Endothelial cell of umbilical vein (primary cell): ENCODE data around the gene OTUD3. TPM values are rescaled to one million over a fixed set of nuclear protein-coding genes. Genes with fewer than 3 reads are reported as not detected.

Experiments used
- BruUV-seq: library from RNA; stranded (reverse); fragments of 400-500 nt; replicated peaks from 2 replicates; lab custom pipeline; 2021; lab: Mats Ljungman, UMichigan
- CTCF ChIA-PET: fragments of 300-600, 350-600 bp; sonication (Branson Sonifier 250); formaldehyde crosslinking; loops from one replicate; lab custom pipeline; 2021; ENCODE audit warnings: antibody characterized with exemption, inconsistent platforms; lab: Charles Lee
- POLR2A ChIA-PET: fragments of 300-600, 350-600 bp; sonication (Branson Sonifier 250); formaldehyde crosslinking; loops from one replicate; lab custom pipeline; 2021; ENCODE audit warnings: antibody characterized with exemption, inconsistent platforms; lab: Charles Lee
- DNase-seq: peaks from one replicate; pipeline ENCODE4 v3.0.0-alpha.2; 2011; ENCODE audit warnings: low read depth, low spot score
- FAIRE-seq: peaks from 2 replicates; lab custom pipeline; 2011; peaks lifted over from hg19 to GRCh38; lab: Jason Lieb, UNC
- H2AFZ ChIP-seq: 2 replicates; pipeline ENCODE4 v1.6.0; 2012; ENCODE audit warnings: low read depth, low read length, control low read depth, inconsistent platforms
- H3K27ac ChIP-seq: 2 replicates; pipeline ENCODE4 v1.5.1; 2011; ENCODE audit warnings: low read depth, mild to moderate bottlenecking, control low read depth, low read length, moderate library complexity; ENCODE audit not compliant: insufficient read depth
- H3K27me3 ChIP-seq, 2 experiments: 2 replicates each; pipeline versions ENCODE4 v1.6.0 to v1.6.1; 2011; ENCODE audit warnings: low read length in 2 of 2, mixed read lengths in 1 of 2; ENCODE audit not compliant: control insufficient read depth in 2 of 2, insufficient read depth in 2 of 2
- H3K36me3 ChIP-seq, 2 experiments: 2 replicates in 1 of 2; 3 replicates in 1 of 2; pipeline ENCODE4 v1.5.1; 2011; ENCODE audit warnings: low read length in 2 of 2, mild to moderate bottlenecking in 1 of 2, moderate library complexity in 1 of 2; ENCODE audit not compliant: control insufficient read depth in 2 of 2, insufficient read depth in 2 of 2; ENCODE audit errors: extremely low read depth in 1 of 2
- H3K4me1 ChIP-seq: 3 replicates; pipeline ENCODE4 v1.5.1; 2011; ENCODE audit warnings: mild to moderate bottlenecking, low read length; ENCODE audit not compliant: control insufficient read depth, insufficient read depth; ENCODE audit errors: extremely low read depth
- H3K4me2 ChIP-seq: 2 replicates; pipeline ENCODE4 v1.6.1; 2011; ENCODE audit warnings: low read length, control low read depth, mixed read lengths; ENCODE audit not compliant: insufficient read depth
- H3K4me3 ChIP-seq, 3 experiments: fragments of 200-600 bp in 1 of 3; sonication (generic), shearing (Covaris generic) in 1 of 3; replicated peaks in 1 of 3; 2 replicates each; pipeline ENCODE4 v1.5.1; 2011 to 2016; ENCODE audit warnings: control low read depth in 3 of 3, low read length in 3 of 3, mild to moderate bottlenecking in 2 of 3, inconsistent platforms in 1 of 3, low read depth in 1 of 3, moderate library complexity in 1 of 3; ENCODE audit not compliant: insufficient read depth in 1 of 3
- H3K79me2 ChIP-seq: 2 replicates; pipeline ENCODE4 v1.6.0; 2012; ENCODE audit warnings: low read length, inconsistent platforms; ENCODE audit not compliant: control insufficient read depth, insufficient read depth
- H3K9ac ChIP-seq: replicated peaks from 2 replicates; pipeline ENCODE3; 2011; ENCODE audit warnings: low read length, control low read depth; ENCODE audit not compliant: insufficient read depth; ENCODE audit errors: extremely low read depth
- H3K9me1 ChIP-seq: replicated peaks from 3 replicates; pipeline ENCODE4 v1.6.0; 2011; ENCODE audit warnings: mild to moderate bottlenecking, low read length; ENCODE audit not compliant: control insufficient read depth, insufficient read depth; ENCODE audit errors: extremely low read depth
- H3K9me3 ChIP-seq: replicated peaks from 2 replicates; pipeline ENCODE4 v1.5.1; 2012; ENCODE audit warnings: low read length, inconsistent platforms; ENCODE audit not compliant: control insufficient read depth, insufficient read depth
- H4K20me1 ChIP-seq: replicated peaks from 2 replicates; pipeline ENCODE3; 2011; ENCODE audit warnings: mild to moderate bottlenecking, low read length; ENCODE audit not compliant: control insufficient read depth, insufficient read depth; ENCODE audit errors: extremely low read depth
- CTCF ChIP-seq, 2 donors: IDR thresholded peaks; 1 replicate in 1 of 2; 2 replicates in 1 of 2; pipeline ENCODE4 v1.5.1; 2011; ENCODE audit warnings: low read length in 2 of 2, mild to moderate bottlenecking in 2 of 2, moderate library complexity in 2 of 2, control low read depth in 1 of 2, inconsistent platforms in 1 of 2, low read depth in 1 of 2; ENCODE audit not compliant: insufficient read depth in 1 of 2; ENCODE audit errors: extremely low read depth in 1 of 2
- EZH2 ChIP-seq: IDR thresholded peaks from 2 replicates; pipeline ENCODE4 v1.6.1; 2012; ENCODE audit warnings: borderline replicate concordance, low read depth, mild to moderate bottlenecking, moderate library complexity, low read length, inconsistent platforms; ENCODE audit not compliant: severe bottlenecking
- FOS ChIP-seq: IDR thresholded peaks from 2 replicates; pipeline ENCODE4 v1.6.1; 2011; ENCODE audit warnings: mild to moderate bottlenecking, low read length, moderate library complexity, borderline replicate concordance; ENCODE audit not compliant: insufficient read depth
- GATA2 ChIP-seq: IDR thresholded peaks from 2 replicates; pipeline ENCODE4 v1.7.0; 2011; ENCODE audit warnings: low read depth, mild to moderate bottlenecking, moderate library complexity, mixed read lengths, low read length; ENCODE audit not compliant: insufficient read length, insufficient read depth
- JUN ChIP-seq: IDR thresholded peaks from 2 replicates; pipeline ENCODE4 v1.6.1; 2011; ENCODE audit warnings: borderline replicate concordance, low read depth; ENCODE audit not compliant: insufficient read length, insufficient read depth
- MAX ChIP-seq: IDR thresholded peaks from 2 replicates; pipeline ENCODE4 v1.6.1; 2011; ENCODE audit not compliant: insufficient read depth, insufficient read length
- MYC ChIP-seq: IDR thresholded peaks from one replicate; pipeline ENCODE4 v1.6.1; 2011; ENCODE audit warnings: mild to moderate bottlenecking, low read depth, low read length
- POLR2A ChIP-seq: IDR thresholded peaks from 2 replicates; pipeline ENCODE4 v1.6.1; 2012; ENCODE audit warnings: low read depth, mild to moderate bottlenecking, control low read depth, low read length
- POLR2AphosphoS5 ChIP-seq: IDR thresholded peaks from 2 replicates; pipeline ENCODE4 v1.6.1; 2012; ENCODE audit warnings: low read depth, mild to moderate bottlenecking, control low read depth, low read length, moderate library complexity; ENCODE audit not compliant: insufficient read depth
- dilution Hi-C: fragments of 300-500 bp; cut with MboI; formaldehyde crosslinking; loops from one replicate; pipeline ENCODE4 v1.15.0; 2019; ENCODE audit warnings: low sequenced_read_pairs; ENCODE audit not compliant: extremely low pct_ligation_motif_present
- intact Hi-C: fragments of 100-400 bp; cut with micrococcal nuclease; formaldehyde crosslinking; loops from one replicate; pipeline ENCODE4 v1.10.0; 2022
- polyA plus RNA-seq, 4 experiments: library from polyadenylated mRNA; depleted of rRNA in 3 of 4; stranded (reverse) in 3 of 4; unstranded in 1 of 4; fragments of >200 nt; gene quantifications; 2 replicates each; pipeline versions ENCODE4 v1.2.1 to v1.2.3, GENCODE V29; 2011 to 2012; ENCODE audit warnings: missing spikeins in 1 of 4
- total RNA-seq: library from RNA; stranded (reverse); gene quantifications from 2 replicates; pipeline ENCODE4 v1.2.3, GENCODE V29; 2021

The OTUD3 gene
- total and polyA plus RNA-seq, 2 donors (not counting 3 experiments of a cell fraction or from before 2014, with no cell fraction given): 3.1 to 10.6 TPM

- FAIRE-seq: no peak
- CTCF ChIA-PET: no interaction called here
- dilution Hi-C loops: no loop called here
- Histone ChIP-seq H3K4me3 (no peak overlapping the region), H3K9me1 (no peaks in the 10 kb centered on the region), H3K4me2 (no peak overlapping the region), H3K4me1 (no peaks in the 10 kb centered on the region), H3K36me3 (no peaks in the 10 kb centered on the region), H3K9ac (no peak overlapping the region), H3K27ac (no peak overlapping the region), H3K27me3 (peaks cover 0 to 2% of the 10 kb centered on the region in 2 experiments), H2AFZ (no peak overlapping the region), H3K79me2 (no peaks in the 10 kb centered on the region), H4K20me1 (no peaks in the 10 kb centered on the region), H3K9me3 (no peaks in the 10 kb centered on the region)
- POLR2A ChIA-PET: no interaction called here
- no peak for TF ChIP-seq EZH2
- no peak for TF ChIP-seq POLR2A
- DNase-seq: no peak
- intact Hi-C loops: no loop called here
- BruUV-seq: no TSS peak
Observed at GRCh38 chr1:19837866-19838265, 44.3 kb upstream of the OTUD3 start.

- Histone ChIP-seq H3K27me3 (peaks cover 0 to 4% of the 10 kb centered on the region in 2 experiments), H3K4me2 (no peak overlapping the region), H3K27ac (no peak overlapping the region), H3K9ac (no peak overlapping the region), H3K4me1 (no peaks in the 10 kb centered on the region), H3K4me3 (no peak overlapping the region), H3K9me1 (no peaks in the 10 kb centered on the region), H3K9me3 (no peaks in the 10 kb centered on the region), H2AFZ (no peak overlapping the region), H4K20me1 (no peaks in the 10 kb centered on the region), H3K79me2 (no peaks in the 10 kb centered on the region), H3K36me3 (no peaks in the 10 kb centered on the region)
- dilution Hi-C loops: no loop called here
- no TSS peak for BruUV-seq
- DNase-seq: no peak
- intact Hi-C loops: no loop called here
- no peak for TF ChIP-seq JUN
- no peak for TF ChIP-seq MYC
- TF ChIP-seq MAX: no peak
- TF ChIP-seq CTCF (IDR thresholded peaks at IDR 0.05; ENCODE audit: extremely low read depth in 1 of 2, insufficient read depth in 1 of 2, low read depth in 1 of 2, low read length in 2 of 2): no peak
- no peak for TF ChIP-seq POLR2A
- TF ChIP-seq EZH2: no peak
- TF ChIP-seq GATA2: no peak
- TF ChIP-seq POLR2AphosphoS5: no peak
- no peak for TF ChIP-seq FOS
- ChIA-PET POLR2A (no interaction called here), CTCF (interaction anchor here (0.8 to 1.5 kb wide), 5 partner anchors 13 to 79 kb away, joined by 3 to 4 read pairs (median 3); partner anchors contain the start of gene OTUD3)
- no peak for FAIRE-seq
Observed at GRCh38 chr1:19840228-19840627, 42.0 kb upstream of the OTUD3 start.
